Pulmonary artery endothelial cell (primary cell): ENCODE measurements around the gene RAPGEF1. TPM values are rescaled to one million over a fixed set of nuclear protein-coding genes. Genes with fewer than 3 reads are reported as not detected.
A peak's percentile ranks its signal among the peaks of the same experiment; 100 is the strongest.

Source experiments
- DNase-seq: peaks from one replicate; pipeline ENCODE4 v3.0.0-alpha.2; 2011; ENCODE audit warnings: low read depth, low spot score
- total RNA-seq: library from RNA; depleted of rRNA; stranded (reverse); fragments of >200 nt; gene quantifications from 2 replicates; pipeline ENCODE4 v1.2.3, GENCODE V29; 2014

RAPGEF1 gene
- total RNA-seq, 1 donor from 2014 or later, result 49.3 TPM

DNA sequence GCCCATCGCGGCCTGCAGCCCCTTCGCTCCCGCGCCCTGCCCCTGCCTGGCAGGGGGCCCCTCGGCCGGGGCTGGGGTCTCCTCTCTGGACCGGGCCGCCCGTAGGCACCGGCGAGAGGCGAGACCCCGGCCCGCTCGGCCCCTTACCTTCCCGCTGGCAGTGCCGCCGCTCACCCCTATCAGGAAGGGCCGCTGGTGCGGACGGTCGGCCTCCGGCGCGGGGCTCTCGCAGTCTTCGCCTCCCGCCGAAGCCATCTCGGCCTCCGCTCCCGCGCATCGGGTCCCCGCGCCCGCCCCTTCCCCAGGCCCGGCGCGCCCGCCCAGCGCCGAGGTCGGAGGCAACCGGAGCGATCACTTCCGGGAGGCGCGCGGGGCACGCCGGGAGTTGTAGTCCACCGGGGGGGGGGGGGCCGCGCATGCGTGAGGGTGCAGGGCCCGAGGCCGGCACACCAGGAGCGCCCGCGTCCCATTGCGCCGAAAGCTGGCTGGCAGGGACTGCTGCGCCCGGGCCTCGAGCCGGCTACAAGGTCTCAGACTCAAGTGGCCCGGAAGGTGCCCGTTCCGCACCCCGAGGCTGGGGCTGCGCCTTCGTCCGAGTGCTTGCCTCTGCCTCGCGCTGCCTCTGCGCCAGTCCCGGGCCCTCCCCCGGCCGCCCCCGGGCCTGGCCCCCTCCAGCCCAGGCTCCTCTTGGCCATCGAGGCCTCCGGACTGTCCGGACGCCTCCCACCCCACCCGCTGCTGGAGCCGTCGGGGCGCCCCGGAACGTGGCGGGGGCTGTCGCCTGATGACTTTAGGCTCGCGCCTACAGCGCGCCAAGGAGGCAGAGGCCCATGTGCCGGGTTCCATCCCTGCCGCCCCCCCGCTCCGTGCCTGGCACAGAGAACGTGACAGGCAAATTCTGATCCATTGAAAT, 208.7 kb downstream of the RAPGEF1 start, which contains the start of gene UCK1:
Gene UCK1 (minus strand): TSS at position 344 of the 913 bp plus-strand sequence. CDS start 89 bp downstream, at position 255.
- peak; percentile 43 for DNase-seq

DNA sequence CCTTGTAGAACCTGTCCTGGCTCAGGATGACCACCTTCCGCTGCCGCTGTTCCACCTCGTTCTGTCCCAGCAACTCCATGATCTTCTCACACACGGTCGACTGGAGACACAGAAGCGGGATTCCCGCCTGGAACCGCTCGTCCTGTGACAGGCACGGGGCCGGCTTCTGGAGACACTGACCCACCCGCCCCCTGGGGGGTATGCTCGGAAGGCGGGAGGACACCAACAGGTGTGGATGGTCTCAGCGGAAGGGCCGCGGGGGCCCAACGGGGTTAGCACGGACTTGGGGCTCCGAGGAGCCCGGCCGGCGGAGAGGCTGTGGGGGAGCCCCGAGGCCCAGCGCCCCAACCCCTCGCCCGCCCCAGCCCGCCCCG, 209.3 kb downstream of the RAPGEF1 start:
- no peak for DNase-seq

DNA sequence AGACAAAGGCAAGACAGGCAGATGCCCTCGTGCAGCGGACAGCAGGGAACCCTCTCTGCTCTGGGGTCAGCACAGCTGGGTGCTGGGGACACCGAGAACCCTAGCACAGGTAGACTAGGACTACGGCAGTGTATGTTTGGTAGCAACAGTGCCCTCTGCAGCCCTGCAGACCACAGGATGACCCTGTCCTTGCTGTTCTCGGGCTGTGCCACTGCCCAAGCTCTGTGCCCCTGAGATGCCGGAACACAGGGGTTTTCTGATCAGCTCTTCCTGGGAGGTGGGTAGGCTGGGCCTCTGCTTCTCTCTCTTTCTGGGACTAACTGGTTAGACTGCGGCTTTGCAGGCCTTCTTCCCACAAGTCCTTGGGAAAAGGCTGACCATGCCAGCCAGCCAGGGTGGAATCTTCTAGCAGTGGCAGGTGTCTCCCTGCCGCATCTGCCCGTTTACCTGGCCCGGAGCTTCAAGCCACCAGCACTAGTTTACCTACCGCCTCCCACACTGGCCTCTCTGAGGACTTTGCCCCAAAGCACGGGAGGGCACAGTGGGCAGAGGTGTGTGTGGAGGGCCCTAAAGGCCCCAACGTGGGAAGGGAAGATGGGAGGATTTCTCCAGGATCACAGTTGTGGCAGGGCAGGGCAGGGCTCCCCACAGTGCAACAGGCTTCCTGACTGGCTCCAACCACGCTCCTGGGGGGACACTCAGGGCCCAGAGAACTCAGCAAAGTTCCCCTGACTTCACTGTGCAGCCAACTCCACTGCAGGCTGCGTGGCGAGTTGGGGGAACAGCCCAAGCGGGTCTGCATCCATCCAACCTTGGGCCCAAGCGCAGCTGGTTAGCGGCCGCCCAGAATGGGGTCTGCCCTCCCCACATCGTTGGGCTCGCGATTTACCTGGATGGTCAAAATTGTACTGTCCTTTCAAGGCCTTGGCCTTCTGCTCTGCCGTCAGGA, 210.0 kb downstream of the RAPGEF1 start:
- DNase-seq, result no peak

DNA sequence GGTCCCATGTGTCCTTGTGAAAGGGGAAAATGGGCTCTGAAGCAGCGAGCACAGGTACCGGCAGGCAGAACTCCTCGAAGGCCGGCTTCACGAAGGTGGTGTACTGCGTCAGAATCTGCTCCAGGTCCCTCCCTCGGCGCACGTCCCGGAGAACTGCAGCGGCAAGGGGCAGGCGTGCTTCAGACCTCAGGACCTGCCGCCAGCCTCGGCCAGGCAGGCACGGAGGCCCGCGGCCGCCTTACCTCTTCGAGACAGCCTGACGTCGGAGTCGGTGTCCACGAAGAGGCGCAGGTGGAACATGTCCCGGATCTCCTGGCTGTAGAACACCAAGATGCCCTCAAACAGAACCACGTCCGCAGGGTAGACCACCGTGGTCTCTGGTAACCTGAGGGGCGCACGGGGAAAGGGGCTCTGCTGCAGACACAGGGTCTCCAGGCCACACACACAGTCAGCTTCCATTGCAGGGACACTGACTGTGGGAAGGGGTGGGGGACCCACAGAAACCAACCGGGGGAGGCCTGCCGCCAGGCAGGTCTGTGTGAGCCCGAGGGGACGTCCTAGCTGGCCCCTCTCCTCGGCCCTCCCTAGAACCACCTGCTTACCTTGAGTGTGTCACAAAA, 210.9 kb downstream of the RAPGEF1 start:
- DNase-seq, result no peak

DNA sequence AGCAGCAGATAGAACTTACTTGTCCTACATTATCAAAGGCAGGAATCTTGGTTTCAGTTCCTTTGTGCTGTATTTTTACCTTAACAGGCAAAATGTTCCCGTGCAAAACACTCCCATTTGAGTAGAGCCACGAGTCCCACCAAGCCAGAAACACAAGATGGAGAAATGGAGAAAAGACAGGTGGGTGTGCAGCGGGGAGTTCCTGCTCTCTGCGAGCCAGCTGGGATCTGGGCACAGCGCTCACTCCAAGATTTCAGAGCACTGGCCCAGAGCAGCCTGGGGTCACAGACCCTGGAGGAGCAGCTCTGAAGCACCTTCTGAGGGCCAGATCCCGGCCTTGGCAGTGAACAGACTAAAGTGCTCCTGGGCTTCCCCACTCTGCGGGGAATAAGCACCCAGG, 211.7 kb downstream of the RAPGEF1 start:
- no peak for DNase-seq

Other genes starting within 250 kb of the RAPGEF1 start
- gene POMT1, start 237.2 kb downstream of the RAPGEF1 start, total RNA-seq, result 28.5 and 31.4 TPM in 2 replicates
- gene UCK1, start 208.8 kb downstream of the RAPGEF1 start, total RNA-seq, result 21.9 and 28.3 TPM in 2 replicates
- not detected in 2 replicates for gene PRRT1B, start 194.6 kb downstream of the RAPGEF1 start, total RNA-seq